Sigmoid colon (tissue), 7 donors: ENCODE measurements around the gene MCF2. TPM values are rescaled to one million over a fixed set of nuclear protein-coding genes. Genes with fewer than 3 reads are reported as not detected.

ENCODE experiments used
- DNase-seq: peaks from one replicate; pipeline ENCODE4 v3.0.0-alpha.2; 2019
- H3K27ac ChIP-seq, 4 donors: fragments of 200-600 bp; sonication (generic); one replicate each; pipeline ENCODE4 v1.5.1; 2016 to 2019; ENCODE audit warnings: mild to moderate bottlenecking in 1 of 4
- H3K27me3 ChIP-seq, 3 donors: fragments of 200-600 bp; sonication (generic); one replicate each; pipeline ENCODE4 v1.5.1; 2019; ENCODE audit warnings: mild to moderate bottlenecking in 1 of 3
- H3K36me3 ChIP-seq, 4 donors: fragments of 200-600 bp; sonication (generic); one replicate each; pipeline ENCODE4 v1.5.1; 2016 to 2019
- H3K4me1 ChIP-seq, 4 donors: fragments of 200-600 bp; sonication (generic); one replicate each; pipeline ENCODE4 v1.5.1; 2017 to 2019
- H3K4me3 ChIP-seq, 4 donors: fragments of 200-600 bp; sonication (generic); one replicate each; pipeline ENCODE4 v1.5.1; 2017 to 2019; ENCODE audit warnings: mild to moderate bottlenecking in 2 of 4, moderate library complexity in 1 of 4
- H3K9me3 ChIP-seq, 4 donors: fragments of 200-600 bp in 3 of 4; sonication (generic) in 3 of 4; one replicate each; pipeline versions ENCODE4 v1.5.1 to v1.6.1; 2013 to 2019
- CTCF ChIP-seq, 4 experiments: fragments of 450-650 bp in 3 of 4; fragments of 200-600 bp in 1 of 4; IDR thresholded peaks; one replicate each; pipeline ENCODE4 v1.5.1; 2016 to 2019; ENCODE audit warnings: antibody characterized with exemption in 4 of 4, mild to moderate bottlenecking in 3 of 4, moderate library complexity in 2 of 4
- EP300 ChIP-seq, 4 donors: sonication (generic); formaldehyde crosslinking; IDR thresholded peaks; one replicate each; pipeline ENCODE4 v1.6.1; 2017; ENCODE audit warnings: antibody characterized with exemption in 4 of 4
- POLR2A ChIP-seq, 2 donors: fragments of 450-650 bp; IDR thresholded peaks; one replicate each; pipeline ENCODE4 v1.6.1; 2016; ENCODE audit warnings: antibody characterized with exemption in 2 of 2, mild to moderate bottlenecking in 2 of 2, moderate library complexity in 2 of 2
- POLR2AphosphoS5 ChIP-seq, 4 donors: sonication (generic); formaldehyde crosslinking; IDR thresholded peaks; one replicate each; pipeline ENCODE4 v1.6.1; 2017; ENCODE audit warnings: antibody characterized with exemption in 4 of 4
- WGBS, 2 donors: extraction: QIAGEN DNeasy Blood & Tissue Kit; methylation state at CpG; one replicate each; pipeline ENCODE4 v1.1.7; 2013; 5-methylcytosine and 5-hydroxymethylcytosine counted together
- intact Hi-C: fragments of 100-400 bp; cut with DNase I; formaldehyde crosslinking; loops from one replicate; pipeline ENCODE4 v1.15.1; 2023
- polyA plus RNA-seq, 3 donors: library from polyadenylated mRNA; stranded (reverse); fragments of 200-250 nt; gene quantifications; one replicate each; pipeline ENCODE4 v1.2.3, GENCODE V29; 2013
- total RNA-seq, 4 donors: library from RNA; depleted of rRNA; stranded (reverse); fragments of >200 nt; gene quantifications; one replicate each; pipeline ENCODE4 v1.1.0, GENCODE V29; 2016
- donor health status: healthy with polysubstance abuse.
- donor health status: Bipolar disorder and iron deficiency.
- donor health status: healthy.

The MCF2 gene
- total and polyA plus RNA-seq, 7 donors = 0.14 to 0.36 (median 0.16) TPM; not detected in 3

- DNase-seq = no peak
- WGBS, 2 donors = 76 to 79% methylated on average over 26 of the region's 26 CpGs
- H3K4me1 ChIP-seq = no peaks in the 10 kb centered on the region
- intact Hi-C loops = no loop called here
- H3K36me3 ChIP-seq = no peaks in the 10 kb centered on the region
- TF ChIP-seq EP300 (IDR thresholded peaks at IDR 0.05) (no peak), CTCF (IDR thresholded peaks at IDR 0.05) (no peak), POLR2AphosphoS5 (IDR thresholded peaks at IDR 0.05) (no peak), POLR2A (IDR thresholded peaks at IDR 0.05) (no peak)
- H3K27me3 ChIP-seq = no peaks in the 10 kb centered on the region
- H3K27ac ChIP-seq = no peak overlapping the region
- H3K9me3 ChIP-seq = no peaks in the 10 kb centered on the region
- H3K4me3 ChIP-seq = no peak overlapping the region
Observed at GRCh38 chrX:139554991-139555675, 152.8 kb downstream of the MCF2 start.

- no peak for DNase-seq
- TF ChIP-seq POLR2A (IDR thresholded peaks at IDR 0.05) (no peak), CTCF (IDR thresholded peaks at IDR 0.05) (no peak), POLR2AphosphoS5 (IDR thresholded peaks at IDR 0.05) (no peak), EP300 (IDR thresholded peaks at IDR 0.05) (no peak)
- no peaks in the 10 kb centered on the region for H3K4me1 ChIP-seq
- H3K36me3 ChIP-seq = no peaks in the 10 kb centered on the region
- H3K27ac ChIP-seq = no peak overlapping the region
- no peak overlapping the region for H3K4me3 ChIP-seq
- no peaks in the 10 kb centered on the region for H3K27me3 ChIP-seq
- H3K9me3 ChIP-seq = no peaks in the 10 kb centered on the region
- intact Hi-C loops = no loop called here
Observed at GRCh38 chrX:139554376-139554775, 153.6 kb downstream of the MCF2 start.

- Histone ChIP-seq H3K9me3 (no peaks in the 10 kb centered on the region), H3K27me3 (no peaks in the 10 kb centered on the region), H3K27ac (no peak overlapping the region), H3K36me3 (no peaks in the 10 kb centered on the region), H3K4me1 (no peaks in the 10 kb centered on the region), H3K4me3 (no peak overlapping the region)
- 71 to 86% methylated on average over 3 of the region's 3 CpGs for WGBS, 2 donors
- TF ChIP-seq CTCF (IDR thresholded peaks at IDR 0.05) (no peak), EP300 (IDR thresholded peaks at IDR 0.05) (no peak), POLR2A (IDR thresholded peaks at IDR 0.05) (no peak), POLR2AphosphoS5 (IDR thresholded peaks at IDR 0.05) (no peak)
- intact Hi-C loops = no loop called here
- no peak for DNase-seq
Observed at GRCh38 chrX:139544591-139544990, 163.4 kb downstream of the MCF2 start.

- Histone ChIP-seq H3K9me3 (no peaks in the 10 kb centered on the region), H3K4me1 (no peaks in the 10 kb centered on the region), H3K27me3 (no peaks in the 10 kb centered on the region), H3K36me3 (no peaks in the 10 kb centered on the region), H3K4me3 (no peak overlapping the region), H3K27ac (no peak overlapping the region)
- 72 to 87% methylated on average over 4 of the region's 4 CpGs for WGBS, 2 donors
- no peak for TF ChIP-seq POLR2AphosphoS5 (IDR thresholded peaks at IDR 0.05)
- no peak for TF ChIP-seq EP300 (IDR thresholded peaks at IDR 0.05)
- no peak for TF ChIP-seq POLR2A (IDR thresholded peaks at IDR 0.05)
- TF ChIP-seq CTCF (IDR thresholded peaks at IDR 0.05) = no peak
- intact Hi-C loops = no loop called here
- no peak for DNase-seq
Observed at GRCh38 chrX:139543920-139544319, 164.0 kb downstream of the MCF2 start.

- WGBS, 2 donors = 17 to 57% methylated on average over 1 of the region's 1 CpG
- H3K27ac ChIP-seq = no peak overlapping the region
- intact Hi-C loops = no loop called here
- H3K9me3 ChIP-seq = no peaks in the 10 kb centered on the region
- DNase-seq = no peak
- no peaks in the 10 kb centered on the region for H3K27me3 ChIP-seq
- no peak for TF ChIP-seq POLR2A (IDR thresholded peaks at IDR 0.05)
- no peak for TF ChIP-seq POLR2AphosphoS5 (IDR thresholded peaks at IDR 0.05)
- no peaks in the 10 kb centered on the region for H3K36me3 ChIP-seq
- H3K4me3 ChIP-seq = no peak overlapping the region
- H3K4me1 ChIP-seq = no peaks in the 10 kb centered on the region
Observed at GRCh38 chrX:139542652-139543051, 165.3 kb downstream of the MCF2 start.
